PFSK-1 (cell line): ENCODE data around the gene ZFP57.

Experiments used
- FOXP2 ChIP-seq: optimal IDR thresholded peaks from 2 replicates; pipeline ENCODE3; 2011; ENCODE audit warnings: borderline replicate concordance, control low read depth, inconsistent platforms; ENCODE audit not compliant: insufficient read depth; ENCODE audit errors: extremely low read length, extremely low read depth
- POLR2AphosphoS5 ChIP-seq: IDR thresholded peaks from 2 replicates; pipeline ENCODE4 v1.6.1; 2012; ENCODE audit warnings: low read depth, mild to moderate bottlenecking, control low read depth, low read length, moderate library complexity
- REST ChIP-seq, 2 experiments: IDR thresholded peaks; 2 replicates each; pipeline versions ENCODE4 v1.6.1 to v1.8.0; 2011 to 2012; ENCODE audit warnings: low read depth in 2 of 2, low read length in 2 of 2, control low read depth in 1 of 2, inconsistent platforms in 1 of 2, mild to moderate bottlenecking in 1 of 2, moderate library complexity in 1 of 2; ENCODE audit not compliant: insufficient read depth in 1 of 2
- SIN3A ChIP-seq: IDR thresholded peaks from 2 replicates; pipeline ENCODE4 v1.6.1; 2012; ENCODE audit warnings: mild to moderate bottlenecking, low read length, moderate library complexity, borderline replicate concordance; ENCODE audit not compliant: insufficient read depth
- TAF1 ChIP-seq: IDR thresholded peaks from 2 replicates; pipeline ENCODE4 v1.6.1; 2012; ENCODE audit warnings: low read length, control low read depth, borderline replicate concordance; ENCODE audit not compliant: insufficient read depth

ZFP57 gene

GRCh38 chr6:29652198-29652584, 28.8 kb downstream of the ZFP57 start:
- no peak for TF ChIP-seq FOXP2
- TF ChIP-seq SIN3A = no peak

GRCh38 chr6:29651413-29652197, 29.3 kb downstream of the ZFP57 start:
- TF ChIP-seq POLR2AphosphoS5 (no peak), FOXP2 (no peak), TAF1 (no peak), SIN3A (no peak), REST (IDR thresholded peaks at IDR 0.05; ENCODE audit: insufficient read depth in 1 of 2, low read depth in 2 of 2, low read length in 2 of 2) (no peak)

GRCh38 chr6:29649701-29650673, 31.0 kb downstream of the ZFP57 start:
- TF ChIP-seq POLR2AphosphoS5 (0 out of 2 replicates have a peak, but pooled peaks have one; percentile 15), REST (IDR thresholded peaks at IDR 0.05; ENCODE audit: insufficient read depth in 1 of 2, low read depth in 2 of 2, low read length in 2 of 2) (0 out of 4 replicates have a peak, but pooled peaks of 1 of the 2 experiments have one; percentile 17), FOXP2 (no peak), TAF1 (no peak)

- TF ChIP-seq TAF1 = no peak
- no peak for TF ChIP-seq REST (IDR thresholded peaks at IDR 0.05; ENCODE audit: insufficient read depth in 1 of 2, low read depth in 2 of 2, low read length in 2 of 2)
- no peak for TF ChIP-seq POLR2AphosphoS5
- no peak for TF ChIP-seq FOXP2
- no peak for TF ChIP-seq SIN3A
Observed at GRCh38 chr6:29647927-29648642, 32.9 kb downstream of the ZFP57 start.

GRCh38 chr6:29641430-29642148, 39.4 kb downstream of the ZFP57 start:
- TF ChIP-seq FOXP2 (no peak), REST (IDR thresholded peaks at IDR 0.05; ENCODE audit: insufficient read depth in 1 of 2, low read depth in 2 of 2, low read length in 2 of 2) (no peak), POLR2AphosphoS5 (no peak), SIN3A (no peak), TAF1 (no peak)
